ENCODE data around the gene C1QTNF1.

GRCh38 chr17:79007504-79008381 is 16.2 kb upstream of the C1QTNF1 start:
- TF ChIP-seq POLR2A (IDR thresholded peaks at IDR 0.05) (peak in 1 of 2 donors; percentile 36), CTCF (IDR thresholded peaks at IDR 0.05) (no peak)

Data from Peyer's patch (tissue), 4 donors.